ENCODE data around the gene ANKRD31. TPM values are rescaled to one million over a fixed set of nuclear protein-coding genes. Genes with fewer than 3 reads are reported as not detected.

ANKRD31 gene
- total RNA-seq, 4 donors from 2014 or later: 0.12 to 0.79 (median 0.37) TPM

GRCh38 chr5:75021800-75022199, 214.9 kb downstream of the ANKRD31 start:
- no peak for TF ChIP-seq CTCF (IDR thresholded peaks at IDR 0.05)
- DNase-seq (ENCODE audit: low spot score): no peak
- ATAC-seq (ENCODE audit: low FRiP score): no peak

- no peak for TF ChIP-seq CTCF (IDR thresholded peaks at IDR 0.05)
- ATAC-seq (ENCODE audit: low FRiP score) (no peak), DNase-seq (ENCODE audit: low spot score) (no peak)
Measured at GRCh38 chr5:75021219-75021618, 215.5 kb downstream of the ANKRD31 start.

- DNase-seq (ENCODE audit: low spot score): no peak
- ATAC-seq (ENCODE audit: low FRiP score): no peak
Measured at GRCh38 chr5:75020016-75020656, 216.5 kb downstream of the ANKRD31 start.

GRCh38 chr5:75018805-75019587, 217.7 kb downstream of the ANKRD31 start:
- ATAC-seq (ENCODE audit: low FRiP score) (no peak), DNase-seq (ENCODE audit: low spot score) (no peak)
- no peak for TF ChIP-seq CTCF (IDR thresholded peaks at IDR 0.05)

More at GRCh38 chr5:75020016-75020656, 216.5 kb downstream of the ANKRD31 start:
- TF ChIP-seq CTCF (IDR thresholded peaks at IDR 0.05): no peak

Small RNA genes within 50 kb of the gene (small RNA-seq; reads per million reads assigned to genes)
- gene SUMO2P5: not detected

Other genes with a start within 250 kb of the ANKRD31 start
- gene GCNT4, start 184.3 kb downstream of the ANKRD31 start, total RNA-seq: 1 to 10 TPM in 2 of 4 donors, under 1 TPM in 2; 0.69 to 2.2 (median 1.1) TPM
- gene HMGCR, start 100.3 kb upstream of the ANKRD31 start, total RNA-seq: 10 to 100 TPM in 3 of 4 donors, 1 to 10 TPM in 1; 9.4 to 56.6 (median 12.3) TPM